ENCODE results near the gene BTNL8.

The BTNL8 gene

DNA sequence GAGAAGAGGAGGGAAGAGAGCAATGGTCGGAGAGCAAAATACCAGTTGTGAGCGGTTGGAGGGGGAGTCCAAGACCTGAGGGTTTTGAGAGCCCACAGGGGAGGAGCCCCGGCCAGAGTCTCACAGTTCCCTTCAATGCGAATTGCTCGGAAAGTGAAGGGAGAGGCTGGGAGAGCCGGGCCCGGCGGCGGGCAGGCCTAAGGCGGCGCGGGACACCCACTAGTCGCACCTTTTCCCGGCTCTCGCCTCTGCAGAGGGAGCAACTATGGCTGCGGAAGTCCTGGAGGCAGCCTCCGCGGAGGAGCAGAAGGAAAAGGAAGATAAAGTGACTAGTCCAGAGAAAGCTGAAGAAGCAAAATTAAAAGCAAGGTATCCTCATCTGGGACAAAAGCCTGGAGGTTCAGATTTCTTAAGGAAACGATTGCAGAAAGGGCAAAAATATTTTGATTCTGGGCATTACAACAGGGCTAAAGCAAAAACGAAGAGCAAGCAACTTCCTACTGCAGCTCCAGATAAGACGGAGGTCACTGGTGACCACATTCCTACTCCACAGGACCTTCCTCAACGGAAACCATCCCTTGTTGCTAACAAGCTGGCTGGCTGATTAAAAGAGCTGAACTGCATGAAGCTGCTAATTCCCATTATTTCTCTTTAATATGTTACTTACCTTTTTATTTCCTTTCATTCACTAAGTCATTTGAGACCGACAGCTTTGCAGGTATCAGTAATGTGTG, 83.2 kb downstream of the BTNL8 start:
- Histone ChIP-seq H3K36me3 (ENCODE audit: control insufficient read depth, insufficient read depth, low read length) (no peaks in the 10 kb centered on the region), H3K9me3 (ENCODE audit: control insufficient read depth, low read length) (no peaks in the 10 kb centered on the region), H3K27ac (ENCODE audit: insufficient read depth, low read length, poor library complexity, severe bottlenecking) (no peak overlapping the region), H3K4me1 (ENCODE audit: control insufficient read depth, insufficient read depth, low read length, poor library complexity, severe bottlenecking) (no peaks in the 10 kb centered on the region), H3K27me3 (replicated peaks; ENCODE audit: control insufficient read depth, insufficient read depth, low read length, poor library complexity, severe bottlenecking) (no peaks in the 10 kb centered on the region), H3K4me3 (ENCODE audit: insufficient read depth, low read depth, low read length, poor library complexity, severe bottlenecking) (no peak overlapping the region)
- DNase-seq, result no peak

DNA sequence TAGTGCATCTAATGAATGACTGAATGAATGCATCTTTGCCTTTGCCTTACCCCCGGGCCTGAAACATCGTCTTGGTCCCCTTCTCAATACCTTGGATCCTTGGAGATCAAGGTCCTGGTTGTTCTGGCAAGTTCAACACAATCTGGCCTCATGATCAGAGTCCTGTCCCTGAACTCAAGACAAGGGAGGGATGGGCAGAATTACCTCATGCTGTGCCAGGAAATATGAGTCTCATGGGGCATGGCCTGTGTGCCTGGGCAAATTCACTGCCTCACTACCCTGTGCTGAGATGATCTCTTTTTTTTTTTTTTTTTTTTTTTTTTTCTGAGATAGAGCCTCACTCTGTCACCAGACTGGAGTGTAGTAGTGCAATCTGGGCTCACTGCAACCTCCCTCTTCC, 89.1 kb downstream of the BTNL8 start:
- H3K9me3 ChIP-seq (ENCODE audit: control insufficient read depth, low read length), result no peaks in the 10 kb centered on the region

DNA sequence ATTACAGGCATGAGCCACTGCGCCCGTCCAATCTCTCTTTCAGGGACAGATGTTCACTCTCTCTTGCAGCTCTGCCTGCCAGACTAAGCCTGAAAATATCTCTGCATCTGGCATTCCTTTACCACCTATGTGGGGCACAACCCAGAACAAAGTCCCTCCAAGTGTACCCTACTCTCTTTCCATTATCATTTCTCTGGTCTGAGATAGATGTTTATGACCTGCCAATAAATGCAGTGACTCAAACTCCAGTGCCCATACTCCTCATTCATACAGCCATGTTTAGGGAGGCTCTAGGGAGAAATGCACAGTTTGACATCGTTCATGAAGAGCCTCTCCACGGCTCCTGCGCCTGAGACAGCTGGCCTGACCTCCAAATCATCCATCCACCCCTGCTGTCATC, 89.6 kb downstream of the BTNL8 start, which contains the start of gene BTNL3:
Gene BTNL3, plus strand, starts transcription at position 255 of the 400 bp plus-strand sequence. CDS start 183 bp downstream, outside the sequence.
- H3K4me3 ChIP-seq (ENCODE audit: insufficient read depth, low read depth, low read length, poor library complexity, severe bottlenecking), result no peak within 1 kb of the TSS
- no peaks in the 10 kb centered on the region for H3K27me3 ChIP-seq (replicated peaks; ENCODE audit: control insufficient read depth, insufficient read depth, low read length, poor library complexity, severe bottlenecking)
- no peaks in the 10 kb centered on the region for H3K9me3 ChIP-seq (ENCODE audit: control insufficient read depth, low read length)
- H3K27ac ChIP-seq (ENCODE audit: insufficient read depth, low read length, poor library complexity, severe bottlenecking), result no peak within 1 kb of the TSS
- H3K36me3 ChIP-seq (ENCODE audit: control insufficient read depth, insufficient read depth, low read length), result no peaks in the 10 kb centered on the region
- no peak for DNase-seq
- no peaks in the 10 kb centered on the region for H3K4me1 ChIP-seq (ENCODE audit: control insufficient read depth, insufficient read depth, low read length, poor library complexity, severe bottlenecking)

More for the DNA sequence above, 89.1 kb downstream of the BTNL8 start:
- Histone ChIP-seq H3K27ac (ENCODE audit: insufficient read depth, low read length, poor library complexity, severe bottlenecking) (no peak overlapping the region), H3K4me3 (ENCODE audit: insufficient read depth, low read depth, low read length, poor library complexity, severe bottlenecking) (no peak overlapping the region), H3K36me3 (ENCODE audit: control insufficient read depth, insufficient read depth, low read length) (no peaks in the 10 kb centered on the region), H3K4me1 (ENCODE audit: control insufficient read depth, insufficient read depth, low read length, poor library complexity, severe bottlenecking) (no peaks in the 10 kb centered on the region), H3K27me3 (replicated peaks; ENCODE audit: control insufficient read depth, insufficient read depth, low read length, poor library complexity, severe bottlenecking) (no peaks in the 10 kb centered on the region)
- no peak for DNase-seq

DNA sequence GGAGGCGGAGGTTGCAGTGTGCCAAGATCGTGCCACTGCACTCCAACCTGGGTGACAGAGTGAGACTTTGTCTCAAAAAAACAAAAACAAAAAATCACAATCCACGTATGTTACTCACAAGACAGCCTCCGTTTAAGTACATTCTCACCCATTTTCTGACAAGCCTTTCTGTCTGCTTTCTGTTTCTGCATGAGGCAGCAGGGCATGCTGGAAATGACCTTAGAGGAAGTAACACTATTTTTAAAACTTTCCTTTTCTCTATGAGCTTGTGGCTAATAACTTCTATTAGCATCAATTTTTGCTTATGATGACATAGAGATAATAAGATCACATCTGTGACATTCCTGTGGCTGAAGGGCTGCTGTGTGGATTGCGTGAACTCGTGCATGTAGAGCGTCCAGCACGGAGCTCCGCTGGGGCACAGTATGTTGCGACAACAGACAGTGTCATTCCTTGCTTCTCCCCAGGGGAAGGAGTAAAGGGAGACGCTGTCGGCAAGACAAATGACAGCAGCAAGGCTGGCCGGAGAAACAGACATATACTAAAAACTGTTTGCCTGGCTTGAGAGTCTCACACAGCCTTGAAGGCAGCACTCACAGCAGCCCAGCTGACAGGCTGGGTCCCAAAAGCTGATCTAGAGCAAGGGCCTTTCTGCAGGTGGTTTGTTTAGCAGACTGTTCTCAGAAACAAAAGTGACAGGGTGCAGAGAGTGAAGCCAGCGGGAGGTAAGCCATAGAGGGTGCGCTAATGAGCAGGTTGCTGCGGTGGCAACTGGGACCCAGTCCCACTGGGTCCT, 91.3 kb downstream of the BTNL8 start:
- no peak for DNase-seq
- Histone ChIP-seq H3K4me3 (ENCODE audit: insufficient read depth, low read depth, low read length, poor library complexity, severe bottlenecking) (no peak overlapping the region), H3K9me3 (ENCODE audit: control insufficient read depth, low read length) (no peaks in the 10 kb centered on the region), H3K27ac (ENCODE audit: insufficient read depth, low read length, poor library complexity, severe bottlenecking) (no peak overlapping the region), H3K4me1 (ENCODE audit: control insufficient read depth, insufficient read depth, low read length, poor library complexity, severe bottlenecking) (no peaks in the 10 kb centered on the region), H3K27me3 (replicated peaks; ENCODE audit: control insufficient read depth, insufficient read depth, low read length, poor library complexity, severe bottlenecking) (no peaks in the 10 kb centered on the region), H3K36me3 (ENCODE audit: control insufficient read depth, insufficient read depth, low read length) (no peaks in the 10 kb centered on the region)

DNA sequence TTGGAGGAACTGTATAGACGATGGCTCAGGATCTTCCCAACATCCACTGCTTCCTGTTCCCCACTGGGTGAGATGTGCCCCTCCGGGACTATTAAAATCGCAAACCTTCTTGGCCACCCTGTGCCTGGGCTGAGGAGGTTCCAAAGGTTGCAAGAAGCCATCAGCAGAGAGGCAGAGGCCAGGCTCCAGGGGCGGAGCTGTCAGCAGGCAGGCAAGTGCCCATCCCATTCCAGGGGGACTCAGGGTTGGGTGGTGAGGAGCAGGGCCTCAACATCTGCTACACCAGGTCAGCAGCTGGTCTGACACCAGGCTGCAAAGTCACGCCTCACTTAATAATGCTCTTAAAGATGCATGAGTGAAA, 91.9 kb downstream of the BTNL8 start:
- no peak for DNase-seq
- Histone ChIP-seq H3K27ac (ENCODE audit: insufficient read depth, low read length, poor library complexity, severe bottlenecking) (no peak overlapping the region), H3K4me3 (ENCODE audit: insufficient read depth, low read depth, low read length, poor library complexity, severe bottlenecking) (no peak overlapping the region), H3K4me1 (ENCODE audit: control insufficient read depth, insufficient read depth, low read length, poor library complexity, severe bottlenecking) (no peaks in the 10 kb centered on the region), H3K36me3 (ENCODE audit: control insufficient read depth, insufficient read depth, low read length) (no peaks in the 10 kb centered on the region), H3K27me3 (replicated peaks; ENCODE audit: control insufficient read depth, insufficient read depth, low read length, poor library complexity, severe bottlenecking) (no peaks in the 10 kb centered on the region), H3K9me3 (ENCODE audit: control insufficient read depth, low read length) (no peaks in the 10 kb centered on the region)
